Stimulated activated CD8-positive, alpha-beta memory T cell treated with anti-CD3 and anti-CD28 coated beads, Interleukin-7, amount 100 ng/mL, for 4 hours (primary cell): ENCODE measurements around the gene IGF2BP3.

Experiments used
- DNase-seq, 2 donors: peaks; one replicate each; pipeline ENCODE4 v3.0.0-alpha.2; 2020; ENCODE audit warnings: low read depth in 2 of 2

Gene IGF2BP3

GRCh38 chr7:23472046-23472445 lies 1.8 kb upstream of the IGF2BP3 start:
- no peak for DNase-seq

GRCh38 chr7:23471106-23471859 lies 992 bp upstream of the IGF2BP3 start:
- no peak for DNase-seq

GRCh38 chr7:23469961-23470250 lies 385 bp downstream of the IGF2BP3 start:
- DNase-seq = no peak

DNA sequence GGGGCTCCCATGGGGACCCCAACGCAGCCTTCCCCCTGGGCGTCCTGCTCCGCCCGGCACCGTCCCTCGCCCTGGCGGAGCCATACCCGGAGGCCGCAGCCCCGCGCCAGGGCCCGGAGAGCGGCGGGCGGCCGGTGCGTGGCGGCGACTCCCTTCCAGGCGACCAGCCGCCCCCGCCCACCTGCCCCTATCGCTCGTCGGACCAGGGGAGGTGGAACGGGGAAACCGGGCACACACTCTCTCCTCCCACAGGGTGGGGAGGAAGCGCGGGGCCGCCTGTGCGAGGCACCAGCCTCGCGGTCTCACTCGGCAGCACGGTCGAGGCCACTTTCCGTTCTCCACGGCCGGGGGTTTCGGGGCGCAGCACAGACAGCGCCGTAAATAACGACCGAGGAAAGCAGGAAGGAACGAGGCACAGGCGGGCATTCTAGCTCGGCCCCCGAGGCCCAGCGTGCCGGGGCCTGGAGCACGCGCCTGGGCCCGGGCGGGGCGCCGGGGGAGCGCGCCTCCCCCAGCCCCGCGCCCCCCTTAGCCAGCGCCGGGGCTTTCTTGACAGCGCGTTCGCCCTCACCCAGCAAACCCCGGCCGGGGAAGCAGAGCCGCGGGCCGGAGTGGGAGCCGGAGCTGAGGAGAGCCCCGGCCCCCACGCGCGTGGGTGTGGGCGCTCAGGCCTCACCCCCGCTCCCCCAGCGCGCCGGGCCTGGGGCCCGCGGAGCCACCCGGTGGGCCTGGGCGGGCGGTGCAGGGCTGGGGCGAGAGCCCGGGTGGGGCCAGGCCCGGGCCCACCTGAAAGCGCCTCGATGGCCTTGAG lies 936 bp downstream of the IGF2BP3 start:
- DNase-seq = no peak

GRCh38 chr7:23468526-23469149 lies 1.7 kb downstream of the IGF2BP3 start:
- DNase-seq = no peak

- DNase-seq = no peak
Observed at GRCh38 chr7:23467806-23468525, 2.3 kb downstream of the IGF2BP3 start.

DNA sequence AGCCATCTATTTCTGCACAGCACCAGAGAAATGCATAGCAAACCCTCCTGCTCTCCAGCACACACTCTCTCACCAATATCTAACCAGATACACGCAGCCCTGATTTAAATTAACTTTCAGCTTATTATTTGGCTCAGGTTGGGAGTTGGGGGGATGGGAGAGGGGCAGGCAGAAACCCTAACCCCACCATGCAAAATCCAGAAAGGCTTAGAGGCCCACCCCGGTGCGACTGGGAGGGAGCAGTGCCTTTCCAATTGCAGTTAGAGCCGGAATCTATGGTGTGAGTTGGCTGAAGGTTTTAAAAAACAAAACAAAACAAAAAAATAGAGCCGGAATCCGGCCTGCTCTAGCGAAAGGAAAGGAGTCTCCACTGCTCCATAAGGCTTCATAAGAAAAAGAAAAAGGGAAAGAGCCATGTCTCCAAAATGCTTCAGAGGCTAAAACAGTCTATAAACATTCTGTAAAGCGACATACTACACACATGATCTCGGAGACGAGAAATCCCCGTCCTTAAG lies 2.9 kb downstream of the IGF2BP3 start:
- no peak for DNase-seq

DNA sequence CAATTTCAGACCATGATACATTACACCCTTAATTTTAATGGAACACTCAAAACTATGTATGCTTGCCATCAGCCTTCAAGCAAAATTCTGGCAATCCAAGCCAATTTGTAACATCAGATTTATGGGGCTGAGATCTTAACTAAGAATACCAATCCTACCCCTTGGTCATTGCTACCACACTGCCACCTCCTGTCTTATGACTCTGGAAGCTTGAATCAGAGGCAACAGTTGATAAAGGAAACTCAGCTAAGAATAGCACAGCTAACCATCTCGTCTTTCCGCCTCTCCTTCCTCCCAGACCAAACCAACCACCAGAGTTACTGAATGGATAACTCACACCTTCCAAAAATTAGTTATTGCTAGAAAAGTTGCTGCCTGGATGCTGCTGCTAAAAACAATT lies 7.4 kb downstream of the IGF2BP3 start:
- DNase-seq = no peak

GRCh38 chr7:23458044-23458443 lies 12.2 kb downstream of the IGF2BP3 start:
- DNase-seq = no peak

GRCh38 chr7:23456093-23456492 lies 14.2 kb downstream of the IGF2BP3 start:
- no peak for DNase-seq

DNA sequence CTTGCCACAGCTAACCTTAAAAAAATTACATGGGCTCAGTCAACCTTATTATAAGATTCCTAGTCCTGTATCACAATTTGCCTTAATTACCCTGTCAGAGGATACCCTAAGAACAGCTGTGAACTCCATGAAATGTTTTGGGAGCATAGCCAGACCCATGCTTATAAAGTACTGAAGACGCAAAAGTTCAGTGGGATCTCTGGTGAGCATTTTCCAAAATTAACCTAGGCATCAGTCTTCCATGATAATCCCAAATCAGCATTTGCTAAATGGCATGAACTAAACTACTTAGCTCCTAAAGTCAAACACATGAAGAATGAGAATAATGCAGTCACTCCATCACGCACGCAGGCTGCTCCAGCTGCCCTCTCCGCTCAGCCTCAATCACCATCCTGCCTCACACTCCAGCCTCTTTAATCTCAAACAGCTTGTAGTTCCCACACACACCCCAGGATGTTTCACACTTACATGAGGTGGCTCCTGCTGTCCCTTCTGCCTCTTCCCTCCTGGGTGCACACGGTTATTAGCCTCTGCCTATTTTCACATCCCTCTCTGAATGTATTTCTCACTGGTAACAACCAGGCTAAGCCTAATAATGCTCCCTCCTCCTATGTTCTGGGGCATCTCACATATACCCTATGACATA lies 15.3 kb downstream of the IGF2BP3 start:
- DNase-seq = no peak

DNA sequence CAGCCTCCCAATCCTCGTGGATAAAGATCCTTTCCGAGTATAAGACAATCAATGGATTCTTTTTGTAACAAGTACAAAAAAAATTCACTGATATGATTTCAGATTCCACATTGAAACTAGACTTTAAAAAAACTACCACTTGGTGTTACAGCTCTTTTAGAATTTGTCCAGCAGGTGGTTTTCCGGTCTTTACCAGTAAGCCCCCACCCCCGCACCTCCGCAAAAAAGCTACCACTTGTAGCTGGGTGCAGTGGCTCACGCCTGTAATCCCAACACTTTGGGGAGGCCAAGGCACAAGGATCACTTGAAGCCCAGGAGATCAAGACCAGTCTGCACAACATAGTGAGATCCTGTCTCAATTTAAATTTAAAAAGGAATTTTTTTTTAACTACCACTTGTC lies 19.8 kb downstream of the IGF2BP3 start:
- no peak for DNase-seq

- DNase-seq = no peak
Observed at GRCh38 chr7:23449941-23450340, 20.4 kb downstream of the IGF2BP3 start.

DNA sequence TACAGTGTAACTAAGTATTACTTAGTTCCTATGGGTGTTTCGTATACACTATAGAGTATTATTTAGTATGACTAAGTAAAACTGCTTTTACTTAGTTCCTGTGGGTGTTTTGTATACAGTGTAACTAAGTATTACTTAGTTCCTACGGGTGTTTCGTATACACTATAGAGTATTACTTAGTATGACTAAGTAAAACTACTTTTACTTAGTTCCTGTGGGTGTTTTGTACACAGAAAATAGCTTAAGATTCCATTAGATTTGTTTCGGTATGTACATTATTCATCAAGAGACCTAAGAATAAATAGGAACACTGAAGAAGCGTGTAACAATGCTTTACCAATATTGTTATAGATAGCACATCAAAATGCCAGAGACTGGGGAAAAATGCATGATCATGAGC lies 25.0 kb downstream of the IGF2BP3 start:
- DNase-seq = no peak

- DNase-seq = no peak
Observed at GRCh38 chr7:23443974-23444373, 26.3 kb downstream of the IGF2BP3 start.

- no peak for DNase-seq
Observed at GRCh38 chr7:23438171-23438570, 32.1 kb downstream of the IGF2BP3 start.

- no peak for DNase-seq
Observed at GRCh38 chr7:23434147-23434917, 36.0 kb downstream of the IGF2BP3 start.

GRCh38 chr7:23431702-23432199 lies 38.5 kb downstream of the IGF2BP3 start:
- DNase-seq = no peak

- no peak for DNase-seq
Observed at GRCh38 chr7:23430893-23431259, 39.4 kb downstream of the IGF2BP3 start.

GRCh38 chr7:23426876-23427275 lies 43.4 kb downstream of the IGF2BP3 start:
- no peak for DNase-seq

GRCh38 chr7:23422909-23423308 lies 47.4 kb downstream of the IGF2BP3 start:
- DNase-seq = no peak
